HepG2 (cell line): ENCODE results near the gene ZFAND2A. TPM values are rescaled to one million over a fixed set of nuclear protein-coding genes. Genes with fewer than 3 reads are reported as not detected.

Experiments used
- ARID2 ChIP-seq: sonication (generic); formaldehyde crosslinking; IDR thresholded peaks from 2 replicates; pipeline ENCODE4 v1.8.1; 2022; ENCODE audit warnings: mild to moderate bottlenecking, missing genetic modification reagents, borderline replicate concordance
- ARNT2 ChIP-seq: sonication (generic); formaldehyde crosslinking; IDR thresholded peaks from 2 replicates; pipeline ENCODE4 v1.8.0; 2022; ENCODE audit warnings: mild to moderate bottlenecking, low read depth, missing genetic modification reagents, moderate library complexity
- CBX5 ChIP-seq: sonication (generic); formaldehyde crosslinking; IDR thresholded peaks from 2 replicates; pipeline ENCODE4 v1.4.0; 2020; ENCODE audit warnings: missing genetic modification reagents, borderline replicate concordance
- CHCHD3 ChIP-seq: sonication (generic); formaldehyde crosslinking; IDR thresholded peaks from 2 replicates; pipeline ENCODE4 v1.8.0; 2022; ENCODE audit warnings: mild to moderate bottlenecking, missing genetic modification reagents, moderate library complexity
- DMAP1 ChIP-seq: IDR thresholded peaks from 2 replicates; pipeline ENCODE4 v1.6.1; 2016
- HINFP ChIP-seq: sonication (generic); formaldehyde crosslinking; IDR thresholded peaks from 2 replicates; pipeline ENCODE4 v1.4.0; 2020; ENCODE audit warnings: low read depth, mild to moderate bottlenecking, missing genetic modification reagents
- HOXA3 ChIP-seq: sonication (generic); formaldehyde crosslinking; IDR thresholded peaks from 2 replicates; pipeline ENCODE4 v1.5.0; 2020; ENCODE audit warnings: missing genetic modification reagents
- JUND ChIP-seq: sonication (generic); formaldehyde crosslinking; IDR thresholded peaks from 2 replicates; pipeline ENCODE4 v1.8.0; 2022; ENCODE audit warnings: mild to moderate bottlenecking, missing genetic modification reagents
- KAT7 ChIP-seq: IDR thresholded peaks from 2 replicates; pipeline ENCODE4 v1.6.1; 2018; ENCODE audit warnings: borderline replicate concordance, missing compliant biosample characterization
- LRRFIP1 ChIP-seq: sonication (generic); formaldehyde crosslinking; conservative IDR thresholded peaks from 2 replicates; pipeline ENCODE4 v1.4.0; 2020; ENCODE audit warnings: missing genetic modification reagents
- MAFG ChIP-seq: sonication (generic); formaldehyde crosslinking; IDR thresholded peaks from 2 replicates; pipeline ENCODE4 v1.5.1; 2020; ENCODE audit warnings: mild to moderate bottlenecking, missing genetic modification reagents
- MBD4 ChIP-seq: IDR thresholded peaks from 2 replicates; pipeline ENCODE4 v1.6.1; 2012; ENCODE audit warnings: low read length, inconsistent platforms, borderline replicate concordance
- MYC ChIP-seq: sonication (generic); formaldehyde crosslinking; IDR thresholded peaks from 2 replicates; pipeline ENCODE4 v1.9.0; 2021; ENCODE audit warnings: missing genetic modification reagents, borderline replicate concordance
- PPARG ChIP-seq: conservative IDR thresholded peaks from 2 replicates; pipeline ENCODE4 v1.6.1; 2016; ENCODE audit warnings: missing biosample characterization, missing genetic modification reagents
- RFXANK ChIP-seq: IDR thresholded peaks from 2 replicates; pipeline ENCODE4 v1.6.1; 2016
- SAP130 ChIP-seq: IDR thresholded peaks from 2 replicates; pipeline ENCODE4 v1.6.1; 2016; ENCODE audit warnings: low read depth
- SP1 ChIP-seq, 2 experiments: fragments of 450-650 bp in 1 of 2; sonication (generic) in 1 of 2; formaldehyde crosslinking in 1 of 2; IDR thresholded peaks; 2 replicates each; pipeline versions ENCODE4 v1.4.0 to v1.6.1; 2016 to 2020; ENCODE audit warnings: missing genetic modification reagents in 1 of 2
- TEAD3 ChIP-seq: optimal IDR thresholded peaks from 2 replicates; pipeline ENCODE3; 2016; ENCODE audit warnings: borderline replicate concordance
- U2AF1 ChIP-seq: fragments of 200-400 bp; formaldehyde crosslinking; optimal IDR thresholded peaks from 2 replicates; pipeline ENCODE3; 2017; ENCODE audit warnings: mild to moderate bottlenecking, low read depth, low read length
- XRCC5 ChIP-seq: fragments of 200-400 bp; formaldehyde crosslinking; optimal IDR thresholded peaks from 2 replicates; pipeline ENCODE3; 2017; ENCODE audit warnings: mild to moderate bottlenecking, low read length
- ZFP62 ChIP-seq: sonication (generic); formaldehyde crosslinking; IDR thresholded peaks from 2 replicates; pipeline ENCODE4 v1.4.0; 2020; ENCODE audit warnings: missing genetic modification reagents
- ZKSCAN5 ChIP-seq: sonication (generic); formaldehyde crosslinking; IDR thresholded peaks from 2 replicates; pipeline ENCODE4 v1.5.1; 2020; ENCODE audit warnings: mild to moderate bottlenecking, missing genetic modification reagents
- ZNF350 ChIP-seq: sonication (generic); formaldehyde crosslinking; IDR thresholded peaks from 2 replicates; pipeline ENCODE4 v1.4.0; 2020; ENCODE audit warnings: mild to moderate bottlenecking, low read depth, missing genetic modification reagents, borderline replicate concordance
- ZNF414 ChIP-seq: sonication (generic); formaldehyde crosslinking; IDR thresholded peaks from 2 replicates; pipeline ENCODE4 v1.5.0; 2020; ENCODE audit warnings: missing genetic modification reagents
- ZNF549 ChIP-seq: sonication (generic); formaldehyde crosslinking; IDR thresholded peaks from 2 replicates; pipeline ENCODE4 v1.5.0; 2020; ENCODE audit warnings: missing genetic modification reagents
- ZZZ3 ChIP-seq: sonication (generic); formaldehyde crosslinking; IDR thresholded peaks from 2 replicates; pipeline ENCODE4 v1.4.0; 2020; ENCODE audit warnings: missing genetic modification reagents, mild to moderate bottlenecking, borderline replicate concordance
- polyA plus RNA-seq, 8 experiments: library from polyadenylated mRNA; depleted of rRNA in 3 of 8; stranded (reverse) in 7 of 8; unstranded in 1 of 8; fragments of >200 nt; fragmentation: Illumina TruSeq in 4 of 8; extraction: Trizol in 4 of 8; gene quantifications; 2 replicates each; pipeline versions ENCODE4 v1.2.1 to v1.2.3, GENCODE V29; 2011 to 2016; ENCODE audit warnings: low read depth in 4 of 8, missing spikeins in 1 of 8, mixed read lengths in 1 of 8; ENCODE audit not compliant: insufficient read depth in 1 of 8
- total RNA-seq, 5 experiments: library from RNA; depleted of rRNA; stranded (reverse); fragments of >200 nt; fragmentation: Illumina TruSeq; extraction: Trizol; gene quantifications; 2 replicates each; pipeline ENCODE4 v1.2.3, GENCODE V29; 2016; ENCODE audit warnings: low read depth in 1 of 5

ZFAND2A gene
- total and polyA plus RNA-seq, 2 of the 13 experiments (the other 11 are each of a cell fraction or from before 2014, with no cell fraction given): 140 to 153 TPM

- TF ChIP-seq ZNF414 (no peak), XRCC5 (no peak), ARNT2 (CRISPR knock-in tag) (no peak), JUND (CRISPR knock-in tag) (no peak), ZFP62 (CRISPR knock-in tag) (no peak), ZZZ3 (CRISPR knock-in tag) (no peak), SAP130 (CRISPR knock-in tag) (peak; percentile 15; the same call in 1 of the 2 replicates), MAFG (CRISPR knock-in tag) (0 out of 2 replicates have a peak, but pooled peaks have one; percentile 3), ZNF549 (no peak), DMAP1 (CRISPR knock-in tag) (no peak), KAT7 (0 out of 2 replicates have a peak, but pooled peaks have one; percentile 7), LRRFIP1 (CRISPR knock-in tag) (no peak), HOXA3 (peak; percentile 24; the same call in 1 of the 2 replicates), CHCHD3 (no peak), ARID2 (CRISPR knock-in tag) (no peak), PPARG (no peak), TEAD3 (CRISPR knock-in tag) (peak; percentile 26), RFXANK (CRISPR knock-in tag) (no peak), MYC (CRISPR knock-in tag) (0 out of 2 replicates have a peak, but pooled peaks have one; percentile 34), HINFP (CRISPR knock-in tag) (no peak), ZKSCAN5 (CRISPR knock-in tag) (no peak), ZNF350 (CRISPR knock-in tag) (0 out of 2 replicates have a peak, but pooled peaks have one; percentile 3), MBD4 (no peak), SP1 (IDR thresholded peaks at IDR 0.05) (no peak), SP1 (CRISPR knock-in tag; IDR thresholded peaks at IDR 0.05) (0 out of 2 replicates have a peak, but pooled peaks have one; percentile 24), CBX5 (CRISPR knock-in tag) (no peak), U2AF1 (no peak)
- TF ChIP-seq, all 625 proteins: peak for 13
Measured at GRCh38 chr7:1176891-1177373, 16.9 kb upstream of the ZFAND2A start (continued).
